HG03280 (cell line): ENCODE results near the gene CCL25.

Experiments
- ATAC-seq: cut with Tn5 transposase; IDR thresholded peaks from one replicate; pipeline ENCODE4 v1.9.1; 2021; ENCODE audit warnings: mild to moderate bottlenecking, moderate library complexity; ENCODE audit not compliant: unreplicated experiment

CCL25 gene

DNA sequence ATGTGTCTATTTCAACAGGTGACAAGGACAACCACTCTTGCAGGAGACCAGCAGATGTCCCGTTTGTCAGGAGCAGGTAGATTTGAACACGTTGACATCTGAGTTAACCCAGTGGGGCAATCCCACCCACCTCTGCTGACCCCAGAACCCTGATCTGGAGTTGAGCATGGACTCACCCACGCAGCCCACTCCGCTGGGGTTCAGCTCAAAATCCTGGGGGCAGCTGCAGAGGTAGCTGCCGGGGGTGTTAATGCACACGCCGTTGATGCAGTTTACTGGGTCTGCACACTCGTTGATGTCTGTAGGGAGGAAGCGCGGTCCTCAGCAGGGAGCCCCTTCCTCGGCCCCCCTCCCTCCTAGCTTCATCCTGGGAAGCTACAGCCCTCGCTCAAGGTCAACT lies 56.9 kb downstream of the CCL25 start:
- no peak for ATAC-seq

DNA sequence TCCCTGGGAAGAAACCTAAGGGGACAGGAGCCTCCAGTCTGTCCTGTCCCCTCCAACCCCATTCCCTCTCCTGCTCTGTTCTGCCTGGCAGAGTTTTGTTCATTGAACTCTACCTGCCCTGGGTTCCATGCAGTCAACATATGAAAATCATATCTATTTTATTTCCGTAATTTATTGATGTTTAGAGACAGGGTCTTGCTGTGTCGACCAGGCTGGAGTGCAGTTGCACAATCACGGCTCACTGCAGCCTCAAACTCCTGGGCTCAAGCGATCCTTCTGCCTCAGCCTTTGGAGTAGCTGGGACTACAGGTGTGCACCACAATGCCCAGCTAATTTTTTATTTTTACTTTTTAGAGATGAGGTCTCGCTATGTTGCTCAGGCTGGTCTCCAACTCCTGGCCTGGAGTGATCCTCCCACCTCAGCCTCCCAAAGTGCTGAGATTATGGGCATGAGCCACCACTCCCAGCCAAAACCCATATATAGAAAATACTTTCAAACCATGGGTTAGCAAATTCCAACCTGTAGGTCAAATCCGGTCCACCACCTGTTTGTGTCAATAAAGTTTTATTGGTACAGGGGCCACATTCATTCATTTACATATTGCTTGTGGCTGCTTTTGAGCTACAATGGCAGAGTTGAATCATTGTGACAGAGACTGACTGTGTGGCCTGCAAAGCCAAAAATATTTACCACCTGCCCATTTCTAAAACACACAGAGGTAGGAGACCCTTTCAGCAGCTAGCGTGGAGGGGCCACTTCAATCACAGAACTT lies 57.5 kb downstream of the CCL25 start:
- ATAC-seq, result no peak

GRCh38 chr19:8110931-8111330 lies 58.4 kb downstream of the CCL25 start:
- no peak for ATAC-seq

DNA sequence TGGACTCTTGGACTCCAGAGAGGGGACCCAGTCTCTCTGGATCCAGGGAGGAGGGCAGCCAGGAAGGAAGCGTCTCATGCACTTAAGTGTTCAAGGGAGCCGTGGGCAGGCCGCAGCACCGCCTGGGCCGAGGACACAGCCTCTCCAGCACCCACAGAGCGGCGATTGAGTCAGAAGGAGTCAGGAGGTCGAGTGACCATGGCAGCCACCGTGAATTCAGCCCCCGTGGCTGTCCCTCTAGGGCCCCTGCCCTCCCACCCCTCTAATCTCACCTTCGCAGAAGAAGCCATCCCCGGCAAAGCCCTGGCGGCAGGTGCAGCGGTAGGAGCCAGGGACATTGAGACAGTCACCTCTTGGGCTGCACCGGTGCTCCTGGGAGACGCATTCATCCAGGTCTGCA lies 58.8 kb downstream of the CCL25 start:
- ATAC-seq, result no peak
